K562 (cell line): ENCODE measurements around the gene BLOC1S4. TPM values are rescaled to one million over a fixed set of nuclear protein-coding genes. Genes with fewer than 3 reads are reported as not detected.

ENCODE experiments used
- ATF4 ChIP-seq: fragments of 450-650 bp; formaldehyde crosslinking; IDR thresholded peaks from 2 replicates; pipeline ENCODE4 v1.4.0; 2022; ENCODE audit warnings: mild to moderate bottlenecking, moderate library complexity
- EP300 ChIP-seq: IDR thresholded peaks from 2 replicates; pipeline ENCODE4 v1.6.1; 2012; ENCODE audit warnings: low read length, improper control_type of control experiment
- HDAC2 ChIP-seq: fragments of 450-650 bp; IDR thresholded peaks from 2 replicates; pipeline ENCODE4 v1.6.1; 2016; ENCODE audit warnings: mild to moderate bottlenecking
- HDAC8 ChIP-seq: fragments of 450-650 bp; IDR thresholded peaks from 2 replicates; pipeline ENCODE4 v1.6.1; 2016; ENCODE audit warnings: mild to moderate bottlenecking, missing genetic modification characterization, moderate library complexity, missing compliant biosample characterization
- MAX ChIP-seq: sonication (generic); formaldehyde crosslinking; IDR thresholded peaks from 2 replicates; pipeline ENCODE4 v1.9.0; 2022; ENCODE audit warnings: mild to moderate bottlenecking, missing genetic modification reagents
- MTA3 ChIP-seq: fragments of 450-650 bp; formaldehyde crosslinking; IDR thresholded peaks from 2 replicates; pipeline ENCODE4 v1.6.1; 2017; ENCODE audit warnings: mild to moderate bottlenecking, borderline replicate concordance
- SP2 ChIP-seq: IDR thresholded peaks from 2 replicates; pipeline ENCODE4 v1.6.1; 2011; ENCODE audit warnings: mild to moderate bottlenecking, low read depth, low read length, moderate library complexity; ENCODE audit not compliant: poor library complexity, severe bottlenecking; ENCODE audit errors: extremely low read depth
- SUPT5H ChIP-seq: fragments of 450-650 bp; IDR thresholded peaks from 2 replicates; pipeline ENCODE4 v1.6.1; 2016
- VEZF1 ChIP-seq: fragments of 200-800 bp; sonication (Bioruptor generic); IDR thresholded peaks from 2 replicates; pipeline ENCODE4 v1.6.1; 2017; ENCODE audit warnings: missing genetic modification characterization, missing compliant biosample characterization
- ZBTB1 ChIP-seq: sonication (generic); formaldehyde crosslinking; IDR thresholded peaks from 2 replicates; pipeline ENCODE4 v1.8.1; 2023; ENCODE audit warnings: missing genetic modification reagents, low read depth, mild to moderate bottlenecking, borderline replicate concordance
- ZBTB9 ChIP-seq: fragments of 450-650 bp; formaldehyde crosslinking; IDR thresholded peaks from 2 replicates; pipeline ENCODE4 v1.4.0; 2020; ENCODE audit warnings: mild to moderate bottlenecking, moderate library complexity
- ZNF282 ChIP-seq: sonication (generic); formaldehyde crosslinking; IDR thresholded peaks from 2 replicates; pipeline ENCODE4 v1.8.1; 2023; ENCODE audit warnings: missing genetic modification reagents
- ZNF316 ChIP-seq: fragments of 450-650 bp; IDR thresholded peaks from 2 replicates; pipeline ENCODE4 v1.6.1; 2016
- polyA plus RNA-seq, 8 experiments: library from polyadenylated mRNA; depleted of rRNA in 4 of 8; stranded (reverse) in 5 of 8; unstranded in 3 of 8; fragments of >200 nt; fragmentation: Nextera tagmentation in 2 of 8; fragmentation: Illumina TruSeq in 1 of 8; extraction: Ambion mirVana in 2 of 8; extraction: Trizol in 1 of 8; gene quantifications; 2 replicates each; pipeline versions ENCODE4 v1.2.1 to v1.2.3, GENCODE V29; 2011 to 2014; ENCODE audit warnings: inconsistent platforms in 1 of 8, missing spikeins in 1 of 8
- total RNA-seq, 7 experiments: library from RNA; depleted of rRNA in 6 of 7; stranded (reverse); fragments of >200 nt in 6 of 7; fragmentation: Illumina TruSeq in 2 of 7; extraction: Trizol in 2 of 7; gene quantifications; 2 replicates each; pipeline versions ENCODE4 v1.2.1 to v1.2.3, GENCODE V29; 2011 to 2021; ENCODE audit warnings: low replicate concordance in 1 of 7
- TF ChIP-seq, protein P1 (sequence below), 2 experiments: fragments of 450-650 bp; formaldehyde crosslinking in 1 of 2; IDR thresholded peaks; 2 replicates each; pipeline versions ENCODE4 v1.4.0 to v1.6.1; 2014 to 2020; ENCODE audit warnings: mild to moderate bottlenecking in 2 of 2, borderline replicate concordance in 1 of 2, low read depth in 1 of 2

Gene BLOC1S4
- total and polyA plus RNA-seq, 9 of the 15 experiments (the other 6 are each of a cell fraction or from before 2014, with no cell fraction given), result 3.1 to 31.6 (median 11.2) TPM

DNA sequence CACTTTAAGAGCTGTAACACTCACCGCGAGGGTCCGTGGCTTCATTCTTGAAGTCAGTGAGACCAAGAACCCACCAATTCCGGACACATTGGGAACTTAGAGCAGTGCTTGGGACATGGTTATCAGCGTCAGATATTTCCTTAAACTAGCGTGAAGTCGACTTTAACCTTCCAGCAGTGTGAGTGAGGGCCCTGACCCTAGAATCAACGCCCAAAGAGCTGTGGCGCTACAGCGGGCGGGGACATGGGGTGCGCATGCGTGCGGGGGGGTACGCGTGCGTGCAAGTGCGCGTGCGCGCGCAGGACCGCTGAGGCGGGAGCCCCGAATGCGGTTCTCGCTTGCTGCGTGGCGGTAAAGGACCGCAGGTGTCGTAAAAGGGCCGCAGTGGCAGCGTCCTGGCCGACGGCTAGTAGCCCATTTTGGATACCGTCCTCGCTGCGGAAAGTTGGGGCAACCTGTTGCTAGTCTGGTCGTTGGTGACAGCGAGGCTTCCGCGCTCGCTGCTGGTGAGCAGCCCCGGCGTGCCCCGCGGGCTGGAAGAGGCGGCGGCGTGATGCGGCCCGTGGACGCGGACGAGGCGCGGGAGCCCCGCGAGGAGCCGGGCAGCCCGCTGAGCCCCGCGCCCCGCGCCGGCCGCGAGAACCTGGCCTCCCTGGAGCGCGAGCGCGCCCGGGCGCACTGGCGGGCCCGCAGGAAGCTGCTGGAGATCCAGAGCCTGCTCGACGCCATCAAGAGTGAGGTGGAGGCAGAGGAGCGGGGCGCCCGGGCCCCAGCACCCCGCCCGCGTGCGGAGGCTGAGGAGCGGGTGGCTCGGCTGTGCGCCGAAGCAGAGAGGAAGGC, 42.1 kb upstream of the BLOC1S4 start (continued):
- TF ChIP-seq ATF4 (CRISPR knock-in tag), result 0 out of 2 replicates have a peak, but pooled peaks have one; percentile 52
- peak; percentile 55; the same call in 1 of the 2 replicates for TF ChIP-seq HDAC2
- TF ChIP-seq MAX, result peak; percentile 94
- no peak for TF ChIP-seq HDAC8
- TF ChIP-seq SP2, result no peak
- peak; percentile 83 for TF ChIP-seq VEZF1
- TF ChIP-seq MTA3, result 0 out of 2 replicates have a peak, but pooled peaks have one; percentile 87
- TF ChIP-seq ZBTB9 (CRISPR knock-in tag), result peak; percentile 80; the same call in 1 of the 2 replicates
- TF ChIP-seq, protein P1, sequence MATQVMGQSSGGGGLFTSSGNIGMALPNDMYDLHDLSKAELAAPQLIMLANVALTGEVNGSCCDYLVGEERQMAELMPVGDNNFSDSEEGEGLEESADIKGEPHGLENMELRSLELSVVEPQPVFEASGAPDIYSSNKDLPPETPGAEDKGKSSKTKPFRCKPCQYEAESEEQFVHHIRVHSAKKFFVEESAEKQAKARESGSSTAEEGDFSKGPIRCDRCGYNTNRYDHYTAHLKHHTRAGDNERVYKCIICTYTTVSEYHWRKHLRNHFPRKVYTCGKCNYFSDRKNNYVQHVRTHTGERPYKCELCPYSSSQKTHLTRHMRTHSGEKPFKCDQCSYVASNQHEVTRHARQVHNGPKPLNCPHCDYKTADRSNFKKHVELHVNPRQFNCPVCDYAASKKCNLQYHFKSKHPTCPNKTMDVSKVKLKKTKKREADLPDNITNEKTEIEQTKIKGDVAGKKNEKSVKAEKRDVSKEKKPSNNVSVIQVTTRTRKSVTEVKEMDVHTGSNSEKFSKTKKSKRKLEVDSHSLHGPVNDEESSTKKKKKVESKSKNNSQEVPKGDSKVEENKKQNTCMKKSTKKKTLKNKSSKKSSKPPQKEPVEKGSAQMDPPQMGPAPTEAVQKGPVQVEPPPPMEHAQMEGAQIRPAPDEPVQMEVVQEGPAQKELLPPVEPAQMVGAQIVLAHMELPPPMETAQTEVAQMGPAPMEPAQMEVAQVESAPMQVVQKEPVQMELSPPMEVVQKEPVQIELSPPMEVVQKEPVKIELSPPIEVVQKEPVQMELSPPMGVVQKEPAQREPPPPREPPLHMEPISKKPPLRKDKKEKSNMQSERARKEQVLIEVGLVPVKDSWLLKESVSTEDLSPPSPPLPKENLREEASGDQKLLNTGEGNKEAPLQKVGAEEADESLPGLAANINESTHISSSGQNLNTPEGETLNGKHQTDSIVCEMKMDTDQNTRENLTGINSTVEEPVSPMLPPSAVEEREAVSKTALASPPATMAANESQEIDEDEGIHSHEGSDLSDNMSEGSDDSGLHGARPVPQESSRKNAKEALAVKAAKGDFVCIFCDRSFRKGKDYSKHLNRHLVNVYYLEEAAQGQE (IDR thresholded peaks at IDR 0.05; ENCODE audit: borderline replicate concordance), result peak; percentile 93
- TF ChIP-seq, protein P1 (CRISPR knock-in tag; IDR thresholded peaks at IDR 0.05; ENCODE audit: low read depth), result no peak
- no peak for TF ChIP-seq ZNF282 (CRISPR knock-in tag)
- TF ChIP-seq ZNF316, result peak; percentile 18; the same call in 1 of the 2 replicates
- peak; percentile 98 for TF ChIP-seq SUPT5H
- no peak for TF ChIP-seq EP300
- TF ChIP-seq ZBTB1 (CRISPR knock-in tag), result peak; percentile 9; the same call in 1 of the 2 replicates
